Measurements from ENCODE around the gene PPFIA2.

- TF ChIP-seq CTCF (conservative IDR thresholded peaks at IDR 0.05): no peak
- no peak for TF ChIP-seq EZH2 (IDR thresholded peaks at IDR 0.05; ENCODE audit: low read depth)
Measured at GRCh38 chr12:81325086-81325485, 434.1 kb downstream of the PPFIA2 start.

Measured in PC-9 (cell line).